GM18505 (cell line): Measurements from ENCODE around the gene SLC35F3.

Source experiments
- ATAC-seq: cut with Tn5 transposase; IDR thresholded peaks from one replicate; pipeline ENCODE4 v1.9.1; 2021; ENCODE audit not compliant: unreplicated experiment
- POLR2A ChIP-seq: IDR thresholded peaks from 4 replicates; pipeline ENCODE4 v1.6.1; 2011; ENCODE audit warnings: borderline replicate concordance; ENCODE audit not compliant: insufficient read depth, insufficient read length; ENCODE audit errors: extremely low read depth

The SLC35F3 gene

DNA sequence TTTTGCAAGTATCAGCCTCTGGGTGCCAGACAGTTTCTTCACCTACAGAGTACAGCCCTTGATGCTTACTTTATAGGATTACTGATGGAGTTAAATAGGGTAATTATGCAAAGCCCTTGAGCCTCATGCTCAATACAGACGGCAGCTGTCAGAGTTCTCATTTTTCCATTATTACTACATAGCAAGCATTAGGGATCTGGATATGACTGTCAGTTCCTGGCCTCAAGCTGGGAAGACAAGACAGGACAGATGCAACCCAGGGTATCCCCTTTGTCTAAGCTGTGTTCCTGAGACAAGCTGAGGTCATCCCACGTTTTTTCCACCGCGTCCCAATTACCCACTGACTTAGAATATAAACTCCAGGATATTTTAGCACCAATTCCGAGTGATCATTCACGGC, 94.4 kb downstream of the SLC35F3 start:
- no peak for TF ChIP-seq POLR2A
- ATAC-seq, result no peak

DNA sequence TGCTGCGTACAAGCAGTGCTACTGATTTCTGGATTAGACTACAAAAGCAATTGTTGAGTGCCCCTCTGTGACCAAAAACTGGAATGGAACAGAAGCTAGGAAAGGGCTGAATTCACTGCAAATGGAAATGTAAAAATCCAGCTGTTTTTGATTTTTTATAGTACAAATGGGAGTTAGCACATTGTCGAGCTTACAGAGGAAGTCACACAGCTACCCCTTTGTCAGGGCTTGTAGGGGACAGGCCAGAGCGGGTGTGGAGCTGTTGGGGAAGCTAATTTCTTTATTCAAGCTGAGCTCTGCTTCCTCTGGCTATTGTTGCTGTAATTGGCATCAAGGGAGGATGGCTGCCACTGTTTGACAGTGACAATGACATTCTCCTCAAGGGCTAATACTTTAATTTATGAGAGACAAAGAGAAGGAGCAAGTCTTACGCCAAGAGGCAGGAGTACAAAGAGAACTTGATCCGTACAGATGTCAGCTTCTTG, 96.1 kb downstream of the SLC35F3 start:
- ATAC-seq, result no peak

DNA sequence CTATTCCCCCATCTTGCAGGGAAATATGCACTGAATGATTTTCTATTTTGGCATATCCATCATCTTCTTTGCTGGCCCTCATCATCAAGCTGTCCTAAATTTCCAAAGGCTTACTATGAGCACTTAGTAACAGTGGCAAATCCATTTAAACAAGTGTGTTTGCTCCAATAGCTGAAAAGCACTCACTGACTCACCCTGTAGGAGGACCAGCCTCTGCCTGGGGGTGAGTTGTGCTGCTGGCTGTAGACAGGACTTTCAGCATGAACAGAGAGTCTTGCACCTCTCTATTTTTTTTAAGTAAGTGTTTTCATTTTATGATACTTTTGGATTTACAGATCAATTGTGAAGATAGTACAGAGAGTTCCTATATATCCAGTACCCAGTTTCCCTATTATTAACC, 97.3 kb downstream of the SLC35F3 start:
- TF ChIP-seq POLR2A, result no peak
- no peak for ATAC-seq

More for the DNA sequence above, 96.1 kb downstream of the SLC35F3 start:
- no peak for TF ChIP-seq POLR2A

GRCh38 chr1:234004591-234004990, 100.1 kb downstream of the SLC35F3 start:
- TF ChIP-seq POLR2A, result no peak
- ATAC-seq, result no peak

GRCh38 chr1:234007684-234008083, 103.2 kb downstream of the SLC35F3 start:
- no peak for TF ChIP-seq POLR2A
- ATAC-seq, result no peak

- no peak for ATAC-seq
Observed at GRCh38 chr1:234008591-234008990, 104.1 kb downstream of the SLC35F3 start.

GRCh38 chr1:234009668-234010067, 105.2 kb downstream of the SLC35F3 start:
- TF ChIP-seq POLR2A, result no peak

More at GRCh38 chr1:234008591-234008990, 104.1 kb downstream of the SLC35F3 start:
- TF ChIP-seq POLR2A, result no peak

GRCh38 chr1:234014208-234014607, 109.7 kb downstream of the SLC35F3 start:
- ATAC-seq, result no peak
- TF ChIP-seq POLR2A, result no peak

More at GRCh38 chr1:234009668-234010067, 105.2 kb downstream of the SLC35F3 start:
- no peak for ATAC-seq

DNA sequence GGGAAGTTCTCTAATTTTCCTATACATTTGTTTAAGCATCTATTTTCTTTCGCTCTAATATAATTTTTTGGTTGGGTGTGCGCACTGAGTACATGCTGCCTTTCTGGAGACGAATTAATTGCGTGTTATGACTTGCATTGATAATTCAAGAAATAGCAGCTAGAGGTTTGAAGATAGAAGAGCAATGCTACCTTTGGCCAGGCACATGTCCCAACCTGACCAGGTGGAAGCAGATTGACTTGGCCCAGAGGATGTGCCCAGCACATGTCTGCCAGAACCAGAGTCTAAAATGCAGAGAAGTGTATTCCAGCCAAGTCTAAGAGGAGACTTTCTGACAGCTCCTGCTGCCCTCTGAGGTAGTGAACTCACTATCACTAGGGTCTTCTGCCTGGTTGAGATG, 114.3 kb downstream of the SLC35F3 start:
- no peak for ATAC-seq
- TF ChIP-seq POLR2A, result no peak

DNA sequence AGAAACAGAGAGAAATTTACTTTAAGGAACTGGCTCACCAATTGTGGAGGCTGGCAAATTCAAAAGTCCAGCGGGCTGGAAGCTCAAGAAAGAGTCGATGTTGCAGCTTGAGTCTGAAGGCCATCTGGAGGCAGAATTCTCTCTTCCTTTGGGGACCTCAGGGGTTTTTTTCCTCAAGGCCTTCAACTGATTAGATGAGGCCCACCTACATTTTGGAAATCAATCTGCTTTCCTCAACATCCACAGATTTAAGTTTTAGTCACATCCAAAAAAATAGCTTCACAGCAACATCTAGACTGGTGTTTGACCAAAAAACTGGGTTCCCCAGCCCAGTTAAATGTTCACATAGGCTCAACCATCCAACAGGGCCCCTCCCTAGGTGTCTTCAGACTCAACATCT, 114.9 kb downstream of the SLC35F3 start:
- no peak for ATAC-seq
- no peak for TF ChIP-seq POLR2A

- TF ChIP-seq POLR2A, result no peak
- ATAC-seq, result no peak
Observed at GRCh38 chr1:234022302-234022701, 117.8 kb downstream of the SLC35F3 start.

GRCh38 chr1:234039603-234040002, 135.1 kb downstream of the SLC35F3 start:
- no peak for ATAC-seq
- no peak for TF ChIP-seq POLR2A

DNA sequence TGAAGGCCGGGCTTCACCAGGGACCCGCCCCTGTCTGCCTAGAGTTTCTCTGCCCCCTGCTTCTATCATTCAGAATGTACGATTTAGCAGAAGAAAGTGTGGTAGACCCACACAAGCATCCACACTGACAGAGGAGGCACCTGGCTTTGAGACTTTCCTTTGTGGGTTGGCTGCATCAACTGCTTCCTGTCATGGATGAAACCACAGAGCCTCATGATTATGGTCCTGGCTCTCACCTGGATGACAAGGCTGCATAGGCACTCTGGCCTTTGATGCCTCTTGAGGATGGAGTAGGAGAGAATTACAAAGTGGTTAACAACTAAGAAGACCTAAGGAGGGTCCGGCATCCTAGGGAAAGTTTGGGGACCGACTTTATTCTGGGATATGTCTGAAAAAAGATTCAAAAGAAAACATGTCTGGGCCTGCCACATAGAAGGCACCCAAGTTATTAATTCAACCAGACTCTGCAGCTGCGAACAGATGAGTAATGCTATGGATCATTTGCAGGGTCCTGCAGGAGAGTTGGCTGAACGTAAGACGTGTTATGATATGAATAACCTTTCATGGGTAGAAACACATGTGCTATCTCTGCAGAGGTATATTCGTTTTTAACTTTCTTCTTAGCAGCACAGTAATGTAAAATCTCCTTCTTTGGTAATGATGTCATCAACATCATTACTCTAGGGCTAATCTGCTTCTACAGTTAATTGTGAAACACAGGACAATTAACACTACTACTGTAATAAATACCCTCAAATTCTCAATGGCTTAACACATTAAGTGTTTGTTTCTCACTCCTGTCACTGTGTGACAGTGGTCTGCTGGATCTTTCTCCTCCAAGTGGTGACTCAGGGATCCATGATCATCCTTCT, 136.2 kb downstream of the SLC35F3 start:
- ATAC-seq, result no peak
- TF ChIP-seq POLR2A, result no peak

- no peak for ATAC-seq
- TF ChIP-seq POLR2A, result no peak
Observed at GRCh38 chr1:234044079-234044478, 139.6 kb downstream of the SLC35F3 start.
